K562 (cell line): ENCODE measurements around the gene DTNA. TPM values are rescaled to one million over a fixed set of nuclear protein-coding genes. Genes with fewer than 3 reads are reported as not detected.

Experiments used
- ATAC-seq: fragments of 200-7000 bp; cut with Tn5 transposase; 3 replicates; pipeline ENCODE4 v1.9.1; 2020; ENCODE audit warnings: moderate library complexity
- BruUV-seq: library from RNA; stranded (reverse); fragments of 400-500 nt; replicated peaks from 2 replicates; lab custom pipeline; 2021; lab: Mats Ljungman, UMichigan
- CTCF ChIA-PET: fragments of 300-600 bp; formaldehyde crosslinking; extraction: SDS; loops from one replicate; lab custom pipeline; 2021; ENCODE audit warnings: low intra/inter-chr PET ratio; lab: Yijun Ruan, JAX
- POLR2A ChIA-PET: fragments of 300-600, 350-650 bp; sonication (Branson Sonifier 250); formaldehyde crosslinking; extraction: SDS; loops from one replicate; lab custom pipeline; 2021; ENCODE audit warnings: antibody characterized with exemption, inconsistent platforms; lab: Yijun Ruan, JAX
- DNase-seq, 4 experiments: peaks; one replicate each; pipeline versions ENCODE4 v3.0.0 to v3.0.0-alpha.2; 2011 to 2018; ENCODE audit warnings: low spot score in 3 of 4, mixed read lengths in 3 of 4; ENCODE audit errors: extremely low read depth in 1 of 4
- FAIRE-seq: peaks from 2 replicates; lab custom pipeline; 2011; peaks lifted over from hg19 to GRCh38; lab: Jason Lieb, UNC
- H2AFZ ChIP-seq: 2 replicates; pipeline ENCODE4 v1.6.0; 2011; ENCODE audit warnings: low read depth, low read length, control low read depth, inconsistent platforms
- H3K27ac ChIP-seq: fragments of 200-600 bp; 3 replicates; pipeline ENCODE4 v1.8.0; 2011; ENCODE audit warnings: low read depth, mild to moderate bottlenecking, control low read depth, inconsistent platforms, low read length, moderate library complexity, mixed read lengths; ENCODE audit errors: extremely low read depth
- H3K27me3 ChIP-seq, 2 experiments: fragments of 300-600 bp in 1 of 2; 2 replicates in 1 of 2; 3 replicates in 1 of 2; pipeline versions ENCODE4 v1.6.0 to v1.8.0; 2011; ENCODE audit warnings: inconsistent platforms in 2 of 2, low read length in 2 of 2, mild to moderate bottlenecking in 1 of 2, mixed read lengths in 1 of 2, moderate library complexity in 1 of 2; ENCODE audit not compliant: control insufficient read depth in 2 of 2, insufficient read depth in 2 of 2
- H3K36me3 ChIP-seq: fragments of 300-600 bp; 3 replicates; pipeline ENCODE4 v1.8.0; 2011; ENCODE audit warnings: mild to moderate bottlenecking, low read length, inconsistent platforms; ENCODE audit not compliant: control insufficient read depth, insufficient read depth
- H3K4me1 ChIP-seq, 2 experiments: fragments of 200-600 bp in 1 of 2; replicated peaks in 1 of 2; 2 replicates in 1 of 2; 3 replicates in 1 of 2; pipeline versions ENCODE4 v1.5.1 to v1.8.0; 2011; ENCODE audit warnings: inconsistent platforms in 2 of 2, low read length in 2 of 2, mild to moderate bottlenecking in 1 of 2, mixed read lengths in 1 of 2, moderate library complexity in 1 of 2; ENCODE audit not compliant: control insufficient read depth in 2 of 2, insufficient read depth in 2 of 2
- H3K4me2 ChIP-seq: 2 replicates; pipeline ENCODE4 v1.6.1; 2011; ENCODE audit warnings: low read length, control low read depth, inconsistent platforms, mixed read lengths; ENCODE audit not compliant: insufficient read depth
- H3K4me3 ChIP-seq: fragments of 200-600 bp; sonication (generic), shearing (Covaris generic); 2 replicates; pipeline ENCODE4 v1.5.1; 2016; ENCODE audit warnings: control low read depth, inconsistent platforms
- H3K79me2 ChIP-seq: fragments of 200-600 bp; 3 replicates; pipeline ENCODE4 v1.8.0; 2011; ENCODE audit warnings: low read length, inconsistent platforms; ENCODE audit not compliant: control insufficient read depth, insufficient read depth
- H3K9ac ChIP-seq, 2 experiments: 2 replicates each; pipeline versions ENCODE4 v1.6.0 to v1.6.1; 2011; ENCODE audit warnings: low read depth in 2 of 2, low read length in 2 of 2, control low read depth in 1 of 2, inconsistent platforms in 1 of 2, mild to moderate bottlenecking in 1 of 2, mixed read lengths in 1 of 2; ENCODE audit not compliant: insufficient read depth in 1 of 2
- H3K9me1 ChIP-seq: one replicate; pipeline ENCODE4 v1.6.0; 2011; ENCODE audit warnings: inconsistent platforms, mild to moderate bottlenecking, low read length, moderate library complexity; ENCODE audit not compliant: control insufficient read depth, insufficient read depth
- H3K9me3 ChIP-seq: replicated peaks from 2 replicates; pipeline ENCODE4 v1.5.1; 2011; ENCODE audit warnings: low read depth, low read length, inconsistent platforms; ENCODE audit not compliant: control insufficient read depth, insufficient read depth
- H4K20me1 ChIP-seq: replicated peaks from 2 replicates; pipeline ENCODE4 v1.6.1; 2011; ENCODE audit warnings: low read length, inconsistent platforms, mixed read lengths; ENCODE audit not compliant: control insufficient read depth, insufficient read depth
- BDP1 ChIP-seq: IDR thresholded peaks from 3 replicates; pipeline ENCODE4 v1.6.1; 2011; ENCODE audit not compliant: insufficient read length, insufficient read depth
- KDM4B ChIP-seq, 2 experiments: fragments of 450-650 bp in 1 of 2; sonication (generic) in 1 of 2; IDR thresholded peaks; 2 replicates each; pipeline ENCODE4 v1.6.1; 2016 to 2017; ENCODE audit warnings: borderline replicate concordance in 2 of 2, antibody characterized with exemption in 1 of 2, low read depth in 1 of 2, mild to moderate bottlenecking in 1 of 2
- L3MBTL2 ChIP-seq: fragments of 450-650 bp; IDR thresholded peaks from 2 replicates; pipeline ENCODE4 v1.6.1; 2016; ENCODE audit warnings: mild to moderate bottlenecking, moderate library complexity
- MAFG ChIP-seq: fragments of 450-650 bp; conservative IDR thresholded peaks from 2 replicates; pipeline ENCODE4 v1.6.1; 2016; ENCODE audit warnings: missing genetic modification characterization, missing compliant biosample characterization
- PHB ChIP-seq: fragments of 250-450 bp; sonication (Bioruptor Pico); IDR thresholded peaks from 2 replicates; pipeline ENCODE4 v1.5.0; 2021
- PPARD ChIP-seq: fragments of 250-450 bp; sonication (Bioruptor Pico); IDR thresholded peaks from 2 replicates; pipeline ENCODE4 v1.8.0; 2022; ENCODE audit warnings: inconsistent platforms, mild to moderate bottlenecking, moderate library complexity
- SPI1 ChIP-seq: IDR thresholded peaks from 2 replicates; pipeline ENCODE4 v1.6.1; 2011; ENCODE audit warnings: low read depth, low read length, control low read depth, borderline replicate concordance
- TEAD1 ChIP-seq, 2 experiments: fragments of 450-650 bp in 1 of 2; sonication (generic) in 1 of 2; formaldehyde crosslinking; IDR thresholded peaks; 2 replicates each; pipeline versions ENCODE4 v1.4.0 to v1.8.0; 2020 to 2022; ENCODE audit warnings: mild to moderate bottlenecking in 2 of 2, missing genetic modification reagents in 1 of 2
- TOE1 ChIP-seq, 2 experiments: fragments of 450-650 bp in 1 of 2; sonication (generic) in 1 of 2; formaldehyde crosslinking in 1 of 2; IDR thresholded peaks; 2 replicates each; pipeline versions ENCODE4 v1.7.1 to v1.8.0; 2016 to 2022; ENCODE audit warnings: borderline replicate concordance in 2 of 2, mild to moderate bottlenecking in 2 of 2, antibody characterized with exemption in 1 of 2, inconsistent platforms in 1 of 2, low read depth in 1 of 2, missing genetic modification reagents in 1 of 2, moderate library complexity in 1 of 2
- ZNF12 ChIP-seq: sonication (generic); formaldehyde crosslinking; IDR thresholded peaks from 2 replicates; pipeline ENCODE4 v1.4.0; 2020; ENCODE audit warnings: mild to moderate bottlenecking, missing genetic modification reagents
- WGBS: fragments of 100-300 bp; shearing (Covaris generic); methylation state at CpG from one replicate; pipeline ENCODE4 v1.1.6; 2016; ENCODE audit warnings: low coverage, mixed read lengths; ENCODE audit not compliant: insufficient coverage; ENCODE audit errors: missing lambda C conversion rate; 5-methylcytosine and 5-hydroxymethylcytosine counted together
- in situ Hi-C: fragments of 300-500 bp; cut with MboI; formaldehyde crosslinking; loops from 4 replicates; pipeline ENCODE4 v1.15.0; 2018; ENCODE audit warnings: inconsistent platforms, mixed read lengths
- intact Hi-C: fragments of 100-400 bp; cut with micrococcal nuclease; formaldehyde crosslinking; loops from 2 replicates; pipeline ENCODE4 v1.14.2; 2022
- polyA plus RNA-seq, 8 experiments: library from polyadenylated mRNA; depleted of rRNA in 4 of 8; stranded (reverse) in 5 of 8; unstranded in 3 of 8; fragments of >200 nt; fragmentation: Nextera tagmentation in 2 of 8; fragmentation: Illumina TruSeq in 1 of 8; extraction: Ambion mirVana in 2 of 8; extraction: Trizol in 1 of 8; gene quantifications; 2 replicates each; pipeline versions ENCODE4 v1.2.1 to v1.2.3, GENCODE V29; 2011 to 2014; ENCODE audit warnings: inconsistent platforms in 1 of 8, missing spikeins in 1 of 8
- total RNA-seq, 7 experiments: library from RNA; depleted of rRNA in 6 of 7; stranded (reverse); fragments of >200 nt in 6 of 7; fragmentation: Illumina TruSeq in 2 of 7; extraction: Trizol in 2 of 7; gene quantifications; 2 replicates each; pipeline versions ENCODE4 v1.2.1 to v1.2.3, GENCODE V29; 2011 to 2021; ENCODE audit warnings: low replicate concordance in 1 of 7
- TF ChIP-seq, protein P1 (sequence below): fragments of 450-650 bp; IDR thresholded peaks from 2 replicates; pipeline ENCODE4 v1.6.1; 2016; ENCODE audit warnings: mild to moderate bottlenecking
- TF ChIP-seq, protein P2 (sequence below): sonication (generic); formaldehyde crosslinking; IDR thresholded peaks from 2 replicates; pipeline ENCODE4 v1.8.0; 2023; ENCODE audit warnings: mild to moderate bottlenecking, missing genetic modification reagents

DTNA gene
- total and polyA plus RNA-seq, 9 of the 15 experiments (the other 6 are each of a cell fraction or from before 2014, with no cell fraction given) = 0.07 to 2.4 (median 0.22) TPM; not detected in 2

DNA sequence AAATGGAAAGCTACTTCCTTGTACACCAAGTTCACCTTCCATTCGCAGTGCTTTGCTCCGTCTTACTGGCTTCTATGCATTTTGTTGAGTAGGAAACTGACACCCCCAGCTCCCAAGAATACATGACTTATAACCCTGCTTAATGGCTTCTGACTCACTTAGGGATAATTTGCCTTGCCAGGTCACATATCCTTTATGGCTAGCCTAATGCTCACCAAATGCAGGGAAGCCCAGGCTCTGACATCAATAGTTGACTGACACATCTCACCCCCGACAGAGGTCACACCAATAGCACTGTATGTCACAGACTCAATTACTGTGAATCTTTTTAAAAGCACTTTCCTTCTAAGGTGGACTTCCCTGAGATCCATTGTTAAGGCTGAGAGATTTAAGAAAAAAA, 147.2 kb downstream of the DTNA start (continued):
- TF ChIP-seq TOE1 (IDR thresholded peaks at IDR 0.05; ENCODE audit: borderline replicate concordance) (no peak), TOE1 (CRISPR knock-in tag; IDR thresholded peaks at IDR 0.05; ENCODE audit: borderline replicate concordance, low read depth) (no peak), ZNF12 (CRISPR knock-in tag) (no peak)
- TF ChIP-seq, all 486 proteins: peak for 0

- Histone ChIP-seq H3K4me3 (no peak overlapping the region), H3K27me3 (peaks cover 0 to 5% of the 10 kb centered on the region in 2 experiments; a peak in 1 of 5 replicates), H3K9ac (no peak overlapping the region), H3K36me3 (no peaks in the 10 kb centered on the region), H3K9me3 (no peaks in the 10 kb centered on the region), H3K4me2 (no peak overlapping the region), H4K20me1 (no peaks in the 10 kb centered on the region), H3K27ac (no peak overlapping the region), H3K79me2 (no peaks in the 10 kb centered on the region), H3K4me1 (no peaks in the 10 kb centered on the region), H2AFZ (no peak overlapping the region), H3K9me1 (no peaks in the 10 kb centered on the region)
- TF ChIP-seq BDP1 (no peak), PHB (no peak), MAFG (no peak), SPI1 (no peak), PPARD (CRISPR knock-in tag) (no peak), TEAD1 (CRISPR knock-in tag; IDR thresholded peaks at IDR 0.05) (no peak), KDM4B (IDR thresholded peaks at IDR 0.05; ENCODE audit: borderline replicate concordance in 2 of 2, low read depth in 1 of 2) (no peak), L3MBTL2 (no peak)
- TF ChIP-seq, protein P1, sequence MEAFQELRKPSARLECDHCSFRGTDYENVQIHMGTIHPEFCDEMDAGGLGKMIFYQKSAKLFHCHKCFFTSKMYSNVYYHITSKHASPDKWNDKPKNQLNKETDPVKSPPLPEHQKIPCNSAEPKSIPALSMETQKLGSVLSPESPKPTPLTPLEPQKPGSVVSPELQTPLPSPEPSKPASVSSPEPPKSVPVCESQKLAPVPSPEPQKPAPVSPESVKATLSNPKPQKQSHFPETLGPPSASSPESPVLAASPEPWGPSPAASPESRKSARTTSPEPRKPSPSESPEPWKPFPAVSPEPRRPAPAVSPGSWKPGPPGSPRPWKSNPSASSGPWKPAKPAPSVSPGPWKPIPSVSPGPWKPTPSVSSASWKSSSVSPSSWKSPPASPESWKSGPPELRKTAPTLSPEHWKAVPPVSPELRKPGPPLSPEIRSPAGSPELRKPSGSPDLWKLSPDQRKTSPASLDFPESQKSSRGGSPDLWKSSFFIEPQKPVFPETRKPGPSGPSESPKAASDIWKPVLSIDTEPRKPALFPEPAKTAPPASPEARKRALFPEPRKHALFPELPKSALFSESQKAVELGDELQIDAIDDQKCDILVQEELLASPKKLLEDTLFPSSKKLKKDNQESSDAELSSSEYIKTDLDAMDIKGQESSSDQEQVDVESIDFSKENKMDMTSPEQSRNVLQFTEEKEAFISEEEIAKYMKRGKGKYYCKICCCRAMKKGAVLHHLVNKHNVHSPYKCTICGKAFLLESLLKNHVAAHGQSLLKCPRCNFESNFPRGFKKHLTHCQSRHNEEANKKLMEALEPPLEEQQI = no peak
- TF ChIP-seq, protein P2, sequence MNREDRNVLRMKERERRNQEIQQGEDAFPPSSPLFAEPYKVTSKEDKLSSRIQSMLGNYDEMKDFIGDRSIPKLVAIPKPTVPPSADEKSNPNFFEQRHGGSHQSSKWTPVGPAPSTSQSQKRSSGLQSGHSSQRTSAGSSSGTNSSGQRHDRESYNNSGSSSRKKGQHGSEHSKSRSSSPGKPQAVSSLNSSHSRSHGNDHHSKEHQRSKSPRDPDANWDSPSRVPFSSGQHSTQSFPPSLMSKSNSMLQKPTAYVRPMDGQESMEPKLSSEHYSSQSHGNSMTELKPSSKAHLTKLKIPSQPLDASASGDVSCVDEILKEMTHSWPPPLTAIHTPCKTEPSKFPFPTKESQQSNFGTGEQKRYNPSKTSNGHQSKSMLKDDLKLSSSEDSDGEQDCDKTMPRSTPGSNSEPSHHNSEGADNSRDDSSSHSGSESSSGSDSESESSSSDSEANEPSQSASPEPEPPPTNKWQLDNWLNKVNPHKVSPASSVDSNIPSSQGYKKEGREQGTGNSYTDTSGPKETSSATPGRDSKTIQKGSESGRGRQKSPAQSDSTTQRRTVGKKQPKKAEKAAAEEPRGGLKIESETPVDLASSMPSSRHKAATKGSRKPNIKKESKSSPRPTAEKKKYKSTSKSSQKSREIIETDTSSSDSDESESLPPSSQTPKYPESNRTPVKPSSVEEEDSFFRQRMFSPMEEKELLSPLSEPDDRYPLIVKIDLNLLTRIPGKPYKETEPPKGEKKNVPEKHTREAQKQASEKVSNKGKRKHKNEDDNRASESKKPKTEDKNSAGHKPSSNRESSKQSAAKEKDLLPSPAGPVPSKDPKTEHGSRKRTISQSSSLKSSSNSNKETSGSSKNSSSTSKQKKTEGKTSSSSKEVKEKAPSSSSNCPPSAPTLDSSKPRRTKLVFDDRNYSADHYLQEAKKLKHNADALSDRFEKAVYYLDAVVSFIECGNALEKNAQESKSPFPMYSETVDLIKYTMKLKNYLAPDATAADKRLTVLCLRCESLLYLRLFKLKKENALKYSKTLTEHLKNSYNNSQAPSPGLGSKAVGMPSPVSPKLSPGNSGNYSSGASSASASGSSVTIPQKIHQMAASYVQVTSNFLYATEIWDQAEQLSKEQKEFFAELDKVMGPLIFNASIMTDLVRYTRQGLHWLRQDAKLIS = no peak
- WGBS = 0% methylated on average over 5 of the region's 5 CpGs
- FAIRE-seq (no peak), ATAC-seq (no peak), DNase-seq (no peak)
- CTCF ChIA-PET = no interaction called here
- POLR2A ChIA-PET = interaction anchor here (0.5 kb wide), 1 partner anchor 504 kb away, joined by 3 read pairs; no protein-coding TSS in a partner anchor
- in situ Hi-C loops = no loop called here
- BruUV-seq = no TSS peak
- intact Hi-C loops = no loop called here
Measured at GRCh38 chr18:34858188-34858587, 148.1 kb downstream of the DTNA start.
